ENCODE measurements around the gene CBLB.
A peak's percentile ranks its signal among the peaks of the same experiment; 100 is the strongest.
"Not testable (repeated sequence)": the region's sequence is repeated elsewhere in the genome, so short reads cannot be mapped to it uniquely, and the experiment has no call there.

CBLB gene

GRCh38 chr3:105759442-105760078, 109.3 kb downstream of the CBLB start:
- DNase-seq = no peak

GRCh38 chr3:105758451-105758850, 110.4 kb downstream of the CBLB start:
- DNase-seq = no peak

- DNase-seq = no peak
Measured at GRCh38 chr3:105755121-105755886, 113.5 kb downstream of the CBLB start.

- DNase-seq = peak in 6 of 56 donors; percentile 2 to 36 (median 8)
Measured at GRCh38 chr3:105752791-105753415, 115.9 kb downstream of the CBLB start.

- DNase-seq = no peak
Measured at GRCh38 chr3:105747696-105748095, 121.1 kb downstream of the CBLB start.

- peak in 1 of 56 donors; percentile 25 for DNase-seq
Measured at GRCh38 chr3:105747060-105747541, 121.7 kb downstream of the CBLB start.

- no peak for DNase-seq
Measured at GRCh38 chr3:105746231-105746996, 122.4 kb downstream of the CBLB start.

GRCh38 chr3:105745046-105745445, 123.8 kb downstream of the CBLB start:
- DNase-seq = no peak

- DNase-seq = no peak
Measured at GRCh38 chr3:105744202-105744601, 124.6 kb downstream of the CBLB start.

- no peak for DNase-seq
Measured at GRCh38 chr3:105733356-105733755, 135.5 kb downstream of the CBLB start.

- no peak for DNase-seq
Measured at GRCh38 chr3:105731686-105732085, 137.1 kb downstream of the CBLB start.

- DNase-seq = no peak
Measured at GRCh38 chr3:105730801-105731354, 137.9 kb downstream of the CBLB start.

- DNase-seq = no peak
Measured at GRCh38 chr3:105729667-105730066, 139.1 kb downstream of the CBLB start.

GRCh38 chr3:105728771-105729312, 140.0 kb downstream of the CBLB start:
- DNase-seq = no peak

GRCh38 chr3:105727036-105727435, 141.8 kb downstream of the CBLB start:
- DNase-seq = not testable (repeated sequence)

- no peak for DNase-seq
Measured at GRCh38 chr3:105722943-105723556, 145.8 kb downstream of the CBLB start.

GRCh38 chr3:105719791-105720190, 149.0 kb downstream of the CBLB start:
- DNase-seq = no peak

GRCh38 chr3:105715372-105715771, 153.4 kb downstream of the CBLB start:
- no peak for DNase-seq

- no peak for DNase-seq
Measured at GRCh38 chr3:105714453-105714852, 154.4 kb downstream of the CBLB start.

- no peak for DNase-seq
Measured at GRCh38 chr3:105708980-105709379, 159.8 kb downstream of the CBLB start.

- no peak for DNase-seq
Measured at GRCh38 chr3:105707009-105707408, 161.8 kb downstream of the CBLB start.
